Subcutaneous adipose tissue (tissue), 4 donors: ENCODE results near the gene LAMB3. TPM values are rescaled to one million over a fixed set of nuclear protein-coding genes. Genes with fewer than 3 reads are reported as not detected.

Experiments used
- total RNA-seq, 4 donors: library from RNA; depleted of rRNA; stranded (reverse); fragments of >200 nt; gene quantifications; one replicate each; pipeline ENCODE4 v1.1.0, GENCODE V29; 2016
- TF ChIP-seq, protein P1 (sequence below): fragments of 450-650 bp; IDR thresholded peaks from one replicate; pipeline ENCODE4 v1.5.1; 2016; ENCODE audit warnings: low read depth, mild to moderate bottlenecking, control low read depth, antibody characterized with exemption, moderate library complexity

The LAMB3 gene
- total RNA-seq, 4 donors from 2014 or later: 5.5 to 32.4 (median 21.3) TPM

DNA sequence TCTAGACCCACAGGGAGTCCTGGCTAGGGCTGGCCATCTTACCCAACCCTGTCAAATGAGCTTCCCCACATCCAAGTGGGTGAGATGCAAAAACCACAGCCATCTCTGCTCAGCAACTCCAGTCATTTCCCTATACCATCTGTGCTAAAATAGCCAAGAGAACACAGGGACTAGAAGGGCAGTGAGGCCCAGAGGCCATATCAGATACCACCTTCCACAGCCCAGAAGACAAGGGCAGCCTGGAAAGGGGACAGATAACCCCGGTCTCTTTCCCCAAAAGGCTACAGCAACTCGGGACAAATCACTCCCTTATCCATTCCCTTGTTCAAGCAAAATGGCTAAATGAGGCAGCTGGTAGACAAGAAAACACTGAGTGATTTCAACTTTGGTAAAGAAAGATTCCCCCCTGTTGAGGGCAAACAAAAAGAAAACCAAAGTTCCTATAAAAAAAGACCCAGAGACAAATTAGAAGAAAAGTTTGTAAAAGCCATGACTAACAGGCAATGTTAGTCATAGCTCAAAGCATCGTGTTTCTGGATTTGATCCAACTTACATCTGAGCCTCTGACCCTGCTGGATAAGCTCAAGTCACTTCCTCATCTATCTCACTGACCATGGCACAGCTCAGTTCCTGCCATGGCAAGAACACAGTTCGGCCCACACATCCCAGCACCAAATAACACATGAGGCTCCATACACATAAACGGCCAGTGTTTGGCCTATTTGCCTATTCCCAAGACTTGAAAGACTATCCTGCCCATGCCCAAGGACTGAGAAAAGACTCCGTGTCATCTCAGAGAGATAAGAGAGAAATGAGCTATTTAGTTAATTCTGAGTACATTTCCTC, 3.1 kb downstream of the LAMB3 start:
- TF ChIP-seq, protein P1, sequence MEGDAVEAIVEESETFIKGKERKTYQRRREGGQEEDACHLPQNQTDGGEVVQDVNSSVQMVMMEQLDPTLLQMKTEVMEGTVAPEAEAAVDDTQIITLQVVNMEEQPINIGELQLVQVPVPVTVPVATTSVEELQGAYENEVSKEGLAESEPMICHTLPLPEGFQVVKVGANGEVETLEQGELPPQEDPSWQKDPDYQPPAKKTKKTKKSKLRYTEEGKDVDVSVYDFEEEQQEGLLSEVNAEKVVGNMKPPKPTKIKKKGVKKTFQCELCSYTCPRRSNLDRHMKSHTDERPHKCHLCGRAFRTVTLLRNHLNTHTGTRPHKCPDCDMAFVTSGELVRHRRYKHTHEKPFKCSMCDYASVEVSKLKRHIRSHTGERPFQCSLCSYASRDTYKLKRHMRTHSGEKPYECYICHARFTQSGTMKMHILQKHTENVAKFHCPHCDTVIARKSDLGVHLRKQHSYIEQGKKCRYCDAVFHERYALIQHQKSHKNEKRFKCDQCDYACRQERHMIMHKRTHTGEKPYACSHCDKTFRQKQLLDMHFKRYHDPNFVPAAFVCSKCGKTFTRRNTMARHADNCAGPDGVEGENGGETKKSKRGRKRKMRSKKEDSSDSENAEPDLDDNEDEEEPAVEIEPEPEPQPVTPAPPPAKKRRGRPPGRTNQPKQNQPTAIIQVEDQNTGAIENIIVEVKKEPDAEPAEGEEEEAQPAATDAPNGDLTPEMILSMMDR: no peak

- TF ChIP-seq, protein P1: no peak
These were observed 3.9 kb downstream of the LAMB3 start for GRCh38 chr1:209648346-209648745.

GRCh38 chr1:209647156-209647555, 5.1 kb downstream of the LAMB3 start:
- TF ChIP-seq, protein P1: no peak

DNA sequence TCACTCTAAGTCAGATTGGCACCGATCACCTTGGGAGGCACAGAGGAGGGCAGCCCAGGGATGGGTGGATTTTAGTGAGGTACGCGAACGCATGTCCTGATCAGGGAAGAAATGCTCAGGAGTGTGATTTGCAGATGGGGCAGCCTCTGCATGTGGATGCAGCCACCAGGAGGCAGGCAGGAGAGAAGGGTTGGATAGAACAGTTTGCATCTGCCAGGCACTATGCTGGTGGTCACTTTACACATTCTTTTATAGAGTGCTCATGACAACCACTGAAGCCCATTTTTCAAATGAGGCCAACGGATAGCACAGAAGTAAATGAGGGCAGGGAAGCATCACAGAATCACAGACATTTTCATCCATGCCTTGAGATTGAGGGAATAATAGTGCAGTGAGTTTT, 5.7 kb downstream of the LAMB3 start:
- TF ChIP-seq, protein P1: no peak

- TF ChIP-seq, protein P1: no peak
These were observed 6.4 kb downstream of the LAMB3 start for GRCh38 chr1:209645574-209646452.

GRCh38 chr1:209643285-209644020, 8.8 kb downstream of the LAMB3 start:
- TF ChIP-seq, protein P1: no peak

DNA sequence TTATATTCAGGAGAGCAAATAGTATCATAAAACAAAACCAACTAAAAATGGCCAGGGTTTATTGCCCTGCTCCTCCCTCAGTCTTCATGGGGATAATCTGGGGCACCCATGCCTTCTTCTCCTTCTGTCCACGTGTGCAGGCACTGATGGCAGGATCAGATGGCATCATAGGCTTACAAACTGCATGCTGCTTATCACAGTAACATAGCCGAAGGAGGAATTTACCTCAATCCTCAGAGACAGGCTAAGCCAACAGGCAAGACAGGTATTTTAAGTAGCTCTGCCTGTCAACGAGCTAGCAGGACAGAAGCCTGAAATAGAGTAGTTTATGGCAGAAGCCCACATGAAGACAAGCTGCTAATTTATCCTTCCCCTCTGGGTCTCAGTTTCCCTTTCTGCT, 9.4 kb downstream of the LAMB3 start:
- TF ChIP-seq, protein P1: no peak
